Esophagus muscularis mucosa (tissue), 4 donors: ENCODE results near the gene CLDN5. TPM values are rescaled to one million over a fixed set of nuclear protein-coding genes. Genes with fewer than 3 reads are reported as not detected.

ENCODE experiments used
- DNase-seq: peaks from one replicate; pipeline ENCODE4 v3.0.0-alpha.2; 2017; ENCODE audit errors: extremely low spot score
- H3K27ac ChIP-seq, 4 donors: fragments of 200-600 bp; sonication (generic); replicated peaks in 1 of 4; 1 replicate in 3 of 4; 2 replicates in 1 of 4; pipeline ENCODE4 v1.5.1; 2016 to 2019; ENCODE audit warnings: mild to moderate bottlenecking in 1 of 4
- H3K27me3 ChIP-seq, 4 donors: fragments of 200-600 bp; sonication (generic); one replicate each; pipeline versions ENCODE4 v1.5.1 to v1.6.0; 2016 to 2019
- H3K36me3 ChIP-seq, 4 donors: fragments of 200-600 bp; sonication (generic); one replicate each; pipeline ENCODE4 v1.5.1; 2016 to 2019
- H3K4me1 ChIP-seq, 4 donors: fragments of 200-600 bp; sonication (generic); one replicate each; pipeline ENCODE4 v1.5.1; 2016 to 2019
- H3K4me3 ChIP-seq, 4 donors: fragments of 200-600 bp; sonication (generic); 1 replicate in 2 of 4; 2 replicates in 2 of 4; pipeline ENCODE4 v1.5.1; 2016 to 2019; ENCODE audit warnings: mild to moderate bottlenecking in 4 of 4, moderate library complexity in 1 of 4
- H3K9me3 ChIP-seq, 4 donors: fragments of 200-600 bp; sonication (generic); 1 replicate in 3 of 4; 2 replicates in 1 of 4; pipeline ENCODE4 v1.5.1; 2016 to 2019
- EP300 ChIP-seq: sonication (generic); formaldehyde crosslinking; IDR thresholded peaks from one replicate; pipeline ENCODE4 v1.6.1; 2017; ENCODE audit warnings: antibody characterized with exemption
- POLR2A ChIP-seq: fragments of 450-650 bp; IDR thresholded peaks from one replicate; pipeline ENCODE4 v1.6.1; 2017; ENCODE audit warnings: antibody characterized with exemption, moderate library complexity, mild to moderate bottlenecking, low read depth
- POLR2AphosphoS5 ChIP-seq, 2 donors: sonication (generic); formaldehyde crosslinking; IDR thresholded peaks; one replicate each; pipeline ENCODE4 v1.6.1; 2017; ENCODE audit warnings: antibody characterized with exemption in 2 of 2
- WGBS: methylation state at CpG from one replicate; pipeline ENCODE4 v1.1.5; 2018; 5-methylcytosine and 5-hydroxymethylcytosine counted together
- intact Hi-C: fragments of 100-400 bp; cut with DNase I; formaldehyde crosslinking; loops from one replicate; pipeline ENCODE4 v1.15.1; 2023
- total RNA-seq, 4 donors: library from RNA; depleted of rRNA; stranded (reverse); fragments of >200 nt; gene quantifications; one replicate each; pipeline versions ENCODE4 v1.1.0 to v1.2.1, GENCODE V29; 2016
- TF ChIP-seq, protein P1 (sequence below), 3 experiments: fragments of 200-600 bp in 2 of 3; fragments of 450-650 bp in 1 of 3; sonication (generic) in 2 of 3; IDR thresholded peaks; one replicate each; pipeline ENCODE4 v1.5.1; 2017 to 2019; ENCODE audit warnings: antibody characterized with exemption in 3 of 3, mild to moderate bottlenecking in 2 of 3, moderate library complexity in 1 of 3

CLDN5 gene
- total RNA-seq, 4 donors from 2014 or later: 39.9 to 209 (median 147) TPM

DNA sequence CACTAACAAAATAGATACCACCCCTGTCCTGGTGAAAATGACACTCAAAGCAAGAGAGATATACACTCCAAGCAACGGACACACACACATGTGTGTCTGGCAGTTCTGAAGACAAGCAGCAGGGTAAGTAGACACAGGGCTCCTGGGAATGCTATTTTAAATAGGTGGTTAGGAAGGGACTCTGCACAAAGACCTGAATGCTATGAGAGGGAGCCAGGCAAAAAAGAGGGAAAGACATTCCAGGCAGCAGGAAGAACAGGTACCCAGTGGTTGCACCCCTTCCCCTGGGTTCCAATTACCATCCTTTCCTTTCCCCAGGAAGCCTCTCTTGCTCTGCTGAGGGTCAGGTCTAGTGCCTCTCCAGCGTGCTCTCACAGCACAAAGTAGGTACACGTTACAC is 48.2 kb downstream of the CLDN5 start:
- Histone ChIP-seq H3K27me3 (peaks cover 0 to 5% (median 0%) of the 10 kb centered on the region in 4 donors), H3K27ac (peak overlapping the region in 3 of 4 donors; percentile 24 to 42 (median 35)), H3K9me3 (no peaks in the 10 kb centered on the region), H3K36me3 (peaks cover 24 to 46% (median 43%) of the 10 kb centered on the region in 4 donors), H3K4me3 (no peak overlapping the region), H3K4me1 (peaks cover 18 to 56% (median 51%) of the 10 kb centered on the region in 4 donors)
- DNase-seq: no peak
- intact Hi-C loops: no loop called here
- 75% methylated on average over 3 of the region's 3 CpGs for WGBS
- TF ChIP-seq POLR2A (no peak), EP300 (no peak), POLR2AphosphoS5 (IDR thresholded peaks at IDR 0.05) (no peak)
- TF ChIP-seq, protein P1, sequence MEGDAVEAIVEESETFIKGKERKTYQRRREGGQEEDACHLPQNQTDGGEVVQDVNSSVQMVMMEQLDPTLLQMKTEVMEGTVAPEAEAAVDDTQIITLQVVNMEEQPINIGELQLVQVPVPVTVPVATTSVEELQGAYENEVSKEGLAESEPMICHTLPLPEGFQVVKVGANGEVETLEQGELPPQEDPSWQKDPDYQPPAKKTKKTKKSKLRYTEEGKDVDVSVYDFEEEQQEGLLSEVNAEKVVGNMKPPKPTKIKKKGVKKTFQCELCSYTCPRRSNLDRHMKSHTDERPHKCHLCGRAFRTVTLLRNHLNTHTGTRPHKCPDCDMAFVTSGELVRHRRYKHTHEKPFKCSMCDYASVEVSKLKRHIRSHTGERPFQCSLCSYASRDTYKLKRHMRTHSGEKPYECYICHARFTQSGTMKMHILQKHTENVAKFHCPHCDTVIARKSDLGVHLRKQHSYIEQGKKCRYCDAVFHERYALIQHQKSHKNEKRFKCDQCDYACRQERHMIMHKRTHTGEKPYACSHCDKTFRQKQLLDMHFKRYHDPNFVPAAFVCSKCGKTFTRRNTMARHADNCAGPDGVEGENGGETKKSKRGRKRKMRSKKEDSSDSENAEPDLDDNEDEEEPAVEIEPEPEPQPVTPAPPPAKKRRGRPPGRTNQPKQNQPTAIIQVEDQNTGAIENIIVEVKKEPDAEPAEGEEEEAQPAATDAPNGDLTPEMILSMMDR (IDR thresholded peaks at IDR 0.05): no peak

DNA sequence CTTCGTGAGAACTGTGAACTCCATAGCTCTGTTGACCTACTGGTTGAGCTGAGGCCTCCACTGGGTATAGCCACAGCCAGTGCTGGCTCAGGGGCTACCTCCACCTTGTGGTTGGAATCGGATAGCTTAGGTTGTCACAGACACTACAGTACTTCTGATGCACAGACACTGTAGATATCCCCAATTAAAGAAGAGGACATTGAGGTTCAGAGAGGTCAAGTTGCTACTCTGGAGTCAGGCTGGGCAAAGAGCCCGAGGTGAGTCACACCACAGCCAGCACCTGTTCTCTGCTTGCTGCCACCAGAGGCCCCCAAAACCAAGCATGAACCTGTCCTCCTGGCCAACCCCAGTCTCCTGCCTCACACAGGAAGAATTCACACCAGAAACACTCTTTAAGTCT is 50.6 kb downstream of the CLDN5 start:
- H3K27ac ChIP-seq: no peak overlapping the region
- no peak for DNase-seq
- no peak overlapping the region for H3K4me3 ChIP-seq
- H3K9me3 ChIP-seq: no peaks in the 10 kb centered on the region
- TF ChIP-seq, protein P1 (IDR thresholded peaks at IDR 0.05): no peak
- TF ChIP-seq POLR2A: no peak
- no peak for TF ChIP-seq EP300
- TF ChIP-seq POLR2AphosphoS5 (IDR thresholded peaks at IDR 0.05): no peak
- H3K4me1 ChIP-seq: peaks cover 12 to 49% (median 44%) of the 10 kb centered on the region in 4 donors
- WGBS: 77% methylated on average over 3 of the region's 3 CpGs
- intact Hi-C loops: loop anchor here (5.0 kb wide), 1 partner anchor 41 kb away; the partner anchor contains the start of genes HIRA and MRPL40
- peaks cover 48 to 71% (median 67%) of the 10 kb centered on the region in 4 donors for H3K36me3 ChIP-seq
- no peaks in the 10 kb centered on the region for H3K27me3 ChIP-seq

Other genes starting within 250 kb of the CLDN5 start
- gene CLTCL1, start 232.7 kb downstream of the CLDN5 start, total RNA-seq: 1 to 10 TPM; 4.8 to 8.9 (median 6.0) TPM
- 10 to 100 TPM; 22.0 to 31.6 (median 26.5) TPM for gene HIRA, start 92.7 kb downstream of the CLDN5 start, total RNA-seq
- gene MRPL40, start 91.9 kb downstream of the CLDN5 start, total RNA-seq: 10 to 100 TPM; 21.2 to 31.2 (median 27.7) TPM
- 100 to 1,000 TPM in 3 of 4 donors, 10 to 100 TPM in 1; 92.1 to 136 (median 111) TPM for gene C22orf39, start 76.7 kb downstream of the CLDN5 start, total RNA-seq
- gene UFD1, start 45.2 kb downstream of the CLDN5 start, total RNA-seq: 10 to 100 TPM; 54.8 to 65.2 (median 57.1) TPM
- 1 to 10 TPM in 1 of 4 donors, under 1 TPM in 2, not detected in 1; 0.32 to 1.1 (median 0.42) TPM for gene CDC45, start 44.5 kb downstream of the CLDN5 start, total RNA-seq
- gene SEPTIN5, start 190.1 kb upstream of the CLDN5 start, total RNA-seq: 10 to 100 TPM in 3 of 4 donors, 1 to 10 TPM in 1; 4.2 to 55.4 (median 20.6) TPM
- 10 to 100 TPM in 1 of 4 donors, 1 to 10 TPM in 3; 1.7 to 16.7 (median 5.7) TPM for gene GP1BB, start 199.1 kb upstream of the CLDN5 start, total RNA-seq
- gene TBX1, start 236.4 kb upstream of the CLDN5 start, total RNA-seq: 1 to 10 TPM; 1.4 to 2.5 (median 1.8) TPM